ENCODE results near the gene PSEN1.

PSEN1 gene

GRCh38 chr14:73255693-73256225 is 119.5 kb downstream of the PSEN1 start:
- no peak for DNase-seq

- no peak for DNase-seq
Observed at GRCh38 chr14:73258076-73258475, 121.8 kb downstream of the PSEN1 start.

- DNase-seq, result no peak
Observed at GRCh38 chr14:73258845-73259611, 122.7 kb downstream of the PSEN1 start.

GRCh38 chr14:73259837-73260236 is 123.5 kb downstream of the PSEN1 start:
- DNase-seq, result no peak

- no peak for DNase-seq
Observed at GRCh38 chr14:73260574-73260973, 124.3 kb downstream of the PSEN1 start.

- DNase-seq, result no peak
Observed at GRCh38 chr14:73261075-73261474, 124.8 kb downstream of the PSEN1 start.

- DNase-seq, result no peak
Observed at GRCh38 chr14:73261520-73262426, 125.5 kb downstream of the PSEN1 start.

GRCh38 chr14:73262427-73263183 is 126.3 kb downstream of the PSEN1 start:
- DNase-seq, result no peak

- no peak for DNase-seq
Observed at GRCh38 chr14:73263606-73264005, 127.3 kb downstream of the PSEN1 start.

- no peak for DNase-seq
Observed at GRCh38 chr14:73264080-73264884, 128.0 kb downstream of the PSEN1 start.

- no peak for DNase-seq
Observed at GRCh38 chr14:73264885-73265720, 128.8 kb downstream of the PSEN1 start.

- no peak for DNase-seq
Observed at GRCh38 chr14:73265721-73266046, 129.4 kb downstream of the PSEN1 start.

- DNase-seq, result no peak
Observed at GRCh38 chr14:73266317-73266716, 130.0 kb downstream of the PSEN1 start.

- no peak for DNase-seq
Observed at GRCh38 chr14:73267474-73267873, 131.2 kb downstream of the PSEN1 start.

GRCh38 chr14:73269729-73270531 is 133.6 kb downstream of the PSEN1 start:
- DNase-seq, result no peak

GRCh38 chr14:73272393-73272792 is 136.1 kb downstream of the PSEN1 start:
- no peak for DNase-seq
